BE2C (cell line): Measurements from ENCODE around the gene EIF4E1B.

Experiments
- DNase-seq: peaks from one replicate; pipeline ENCODE4 v3.0.0-alpha.2; 2020
- H3K27me3 ChIP-seq: fragments of 250-450 bp; sonication (Bioruptor Pico); 2 replicates; pipeline ENCODE4 v1.5.1; 2020; ENCODE audit warnings: mild to moderate bottlenecking
- H3K36me3 ChIP-seq: fragments of 250-450 bp; sonication (Bioruptor Pico); 2 replicates; pipeline ENCODE4 v1.5.1; 2020; ENCODE audit warnings: mild to moderate bottlenecking
- H3K4me1 ChIP-seq: fragments of 250-450 bp; sonication (Bioruptor Pico); 2 replicates; pipeline ENCODE4 v1.5.1; 2020
- H3K4me3 ChIP-seq: 2 replicates; pipeline ENCODE4 v1.5.1; 2011; ENCODE audit warnings: low read depth, low read length
- H3K9me3 ChIP-seq: fragments of 250-450 bp; sonication (Bioruptor Pico); 2 replicates; pipeline ENCODE4 v1.5.1; 2020
- CTCF ChIP-seq: IDR thresholded peaks from 2 replicates; pipeline ENCODE4 v1.5.1; 2012; ENCODE audit warnings: mild to moderate bottlenecking, low read depth, low read length

EIF4E1B gene

DNA sequence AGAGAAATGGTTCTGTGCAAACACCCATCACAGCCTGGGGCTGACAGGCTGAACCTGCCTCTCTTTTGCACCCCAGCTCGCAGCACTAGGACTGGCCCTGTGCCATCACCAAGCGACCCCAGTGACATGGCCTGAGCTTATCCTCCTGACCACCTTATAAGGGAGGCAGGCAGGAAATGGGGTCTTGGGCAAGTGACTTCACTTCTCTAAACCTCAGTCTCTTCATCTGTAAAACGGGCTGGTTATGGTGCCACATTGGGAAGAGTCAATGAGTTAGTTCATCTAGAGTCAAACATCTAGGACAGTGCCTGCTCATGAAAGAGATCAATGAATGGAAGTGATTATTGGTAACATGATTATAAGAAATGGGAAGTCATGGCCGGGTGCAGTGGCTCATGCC is 6.3 kb upstream of the EIF4E1B start:
- H3K27me3 ChIP-seq, result peaks cover 13% of the 10 kb centered on the region; the same call in 1 of the 2 replicates
- H3K9me3 ChIP-seq, result no peaks in the 10 kb centered on the region
- H3K4me1 ChIP-seq, result no peaks in the 10 kb centered on the region; the same call in 1 of the 2 replicates
- H3K36me3 ChIP-seq, result no peaks in the 10 kb centered on the region
- H3K4me3 ChIP-seq, result no peak overlapping the region
- DNase-seq, result no peak
- TF ChIP-seq CTCF, result no peak

- no peak overlapping the region for H3K4me3 ChIP-seq
- DNase-seq, result no peak
- H3K4me1 ChIP-seq, result no peaks in the 10 kb centered on the region
- TF ChIP-seq CTCF, result no peak
- H3K9me3 ChIP-seq, result no peaks in the 10 kb centered on the region
- H3K36me3 ChIP-seq, result no peaks in the 10 kb centered on the region
- H3K27me3 ChIP-seq, result peaks cover 10% of the 10 kb centered on the region
These were observed 5.5 kb upstream of the EIF4E1B start for GRCh38 chr5:176624938-176625337.

DNA sequence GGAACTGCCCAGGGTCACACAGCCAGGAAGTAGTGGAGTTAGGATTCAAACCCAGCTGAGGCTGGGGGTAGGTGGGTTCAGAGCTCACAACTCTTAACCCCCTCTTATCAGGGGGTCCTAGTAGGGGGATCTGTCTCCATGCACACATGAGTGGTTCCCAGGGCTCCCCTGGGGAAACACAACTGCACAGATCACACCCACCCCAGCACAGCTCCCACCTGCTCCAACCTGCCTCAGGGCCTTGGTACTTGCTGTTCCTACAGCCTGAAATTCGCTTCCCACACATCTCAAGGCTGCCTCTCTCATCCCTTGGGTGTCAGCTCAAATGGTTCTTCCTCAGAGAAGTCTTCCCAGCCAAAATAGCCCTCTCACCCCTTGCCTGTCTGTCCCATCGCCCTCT is 5.0 kb upstream of the EIF4E1B start:
- no peak for DNase-seq
- Histone ChIP-seq H3K9me3 (no peaks in the 10 kb centered on the region), H3K4me1 (no peaks in the 10 kb centered on the region), H3K27me3 (peaks cover 11% of the 10 kb centered on the region), H3K4me3 (no peak overlapping the region), H3K36me3 (no peaks in the 10 kb centered on the region)
- TF ChIP-seq CTCF, result no peak

GRCh38 chr5:176625966-176626875 is 4.3 kb upstream of the EIF4E1B start:
- Histone ChIP-seq H3K4me3 (no peak overlapping the region), H3K9me3 (no peaks in the 10 kb centered on the region), H3K27me3 (peaks cover 8% of the 10 kb centered on the region), H3K4me1 (no peaks in the 10 kb centered on the region), H3K36me3 (no peaks in the 10 kb centered on the region)
- no peak for TF ChIP-seq CTCF
- DNase-seq, result no peak

- Histone ChIP-seq H3K36me3 (no peaks in the 10 kb centered on the region), H3K27me3 (peaks cover 8% of the 10 kb centered on the region), H3K4me3 (no peak overlapping the region), H3K4me1 (no peaks in the 10 kb centered on the region), H3K9me3 (no peaks in the 10 kb centered on the region)
- DNase-seq, result no peak
- TF ChIP-seq CTCF, result no peak
These were observed 3.6 kb upstream of the EIF4E1B start for GRCh38 chr5:176626876-176627236.

DNA sequence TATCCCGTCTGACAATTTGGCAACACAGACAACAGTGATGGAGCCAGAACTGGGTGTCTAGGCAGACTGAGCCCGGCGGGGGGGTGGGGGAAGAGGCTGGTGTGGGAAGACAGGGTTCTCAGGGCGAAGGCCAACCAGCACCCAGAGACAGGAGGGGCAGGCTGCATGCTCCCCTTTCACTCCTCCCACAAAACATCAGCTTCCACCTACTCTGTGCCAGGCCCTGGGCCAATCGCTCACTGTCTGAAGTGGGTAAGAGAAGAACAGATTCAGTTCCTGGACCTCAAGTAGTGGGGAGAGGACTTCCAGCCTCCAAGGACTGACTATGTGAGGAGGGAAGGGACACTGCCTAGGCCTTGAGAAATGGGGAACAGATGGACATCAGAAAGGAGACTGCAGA is 2.9 kb upstream of the EIF4E1B start:
- H3K4me1 ChIP-seq, result no peaks in the 10 kb centered on the region
- no peak for TF ChIP-seq CTCF
- no peaks in the 10 kb centered on the region for H3K9me3 ChIP-seq
- H3K36me3 ChIP-seq, result no peaks in the 10 kb centered on the region
- no peak overlapping the region for H3K4me3 ChIP-seq
- no peak for DNase-seq
- H3K27me3 ChIP-seq, result peaks cover 8% of the 10 kb centered on the region
